Measurements from ENCODE around the gene XBP1. TPM values are rescaled to one million over a fixed set of nuclear protein-coding genes. Genes with fewer than 3 reads are reported as not detected.

Gene XBP1
- total and polyA plus RNA-seq, 2 of the 13 experiments (the other 11 are each of a cell fraction or from before 2014, with no cell fraction given), result 416 to 427 TPM

GRCh38 chr22:28783786-28784671 is 16.3 kb downstream of the XBP1 start (continued):
- TF ChIP-seq ARID4A (CRISPR knock-in tag; IDR thresholded peaks at IDR 0.05; ENCODE audit: borderline replicate concordance) (peak; percentile 10; the same call in 1 of the 2 replicates), MXI1 (IDR thresholded peaks at IDR 0.05; ENCODE audit: borderline replicate concordance, low read depth, low read length) (peak; percentile 10; the same call in 1 of the 3 replicates), ATF7 (IDR thresholded peaks at IDR 0.05) (no peak), ATF7 (CRISPR knock-in tag; IDR thresholded peaks at IDR 0.05) (no peak), ZNF253 (CRISPR knock-in tag; IDR thresholded peaks at IDR 0.05; ENCODE audit: borderline replicate concordance) (no peak), FOXA1 (IDR thresholded peaks at IDR 0.05) (no peak), FOXA1 (CRISPR knock-in tag; IDR thresholded peaks at IDR 0.05) (peak; percentile 55), IRF2 (CRISPR knock-in tag; IDR thresholded peaks at IDR 0.05) (no peak), ZNF564 (CRISPR knock-in tag; IDR thresholded peaks at IDR 0.05) (no peak), ZSCAN9 (CRISPR knock-in tag; IDR thresholded peaks at IDR 0.05; ENCODE audit: borderline replicate concordance) (peak; percentile 60), MLLT10 (CRISPR knock-in tag; IDR thresholded peaks at IDR 0.05) (no peak), TEAD3 (CRISPR knock-in tag; optimal IDR thresholded peaks at IDR 0.05; ENCODE audit: borderline replicate concordance) (peak; percentile 63), ZNF703 (CRISPR knock-in tag; IDR thresholded peaks at IDR 0.05; ENCODE audit: borderline replicate concordance) (no peak; the same call in 1 of the 2 replicates), ZNF597 (CRISPR knock-in tag; IDR thresholded peaks at IDR 0.05) (no peak), TFAP4 (IDR thresholded peaks at IDR 0.05; ENCODE audit: borderline replicate concordance, low read depth) (peak; percentile 40; the same call in 1 of the 2 replicates), ZNF549 (CRISPR knock-in tag; IDR thresholded peaks at IDR 0.05) (no peak), ZNF24 (IDR thresholded peaks at IDR 0.05) (no peak), ZFP41 (CRISPR knock-in tag; IDR thresholded peaks at IDR 0.05; ENCODE audit: borderline replicate concordance) (no peak)
- TF ChIP-seq, protein P1, sequence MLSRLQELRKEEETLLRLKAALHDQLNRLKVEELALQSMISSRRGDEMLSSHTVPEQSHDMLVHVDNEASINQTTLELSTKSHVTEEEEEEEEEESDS (CRISPR knock-in tag; IDR thresholded peaks at IDR 0.05; ENCODE audit: borderline replicate concordance), result no peak
- TF ChIP-seq, protein P2, sequence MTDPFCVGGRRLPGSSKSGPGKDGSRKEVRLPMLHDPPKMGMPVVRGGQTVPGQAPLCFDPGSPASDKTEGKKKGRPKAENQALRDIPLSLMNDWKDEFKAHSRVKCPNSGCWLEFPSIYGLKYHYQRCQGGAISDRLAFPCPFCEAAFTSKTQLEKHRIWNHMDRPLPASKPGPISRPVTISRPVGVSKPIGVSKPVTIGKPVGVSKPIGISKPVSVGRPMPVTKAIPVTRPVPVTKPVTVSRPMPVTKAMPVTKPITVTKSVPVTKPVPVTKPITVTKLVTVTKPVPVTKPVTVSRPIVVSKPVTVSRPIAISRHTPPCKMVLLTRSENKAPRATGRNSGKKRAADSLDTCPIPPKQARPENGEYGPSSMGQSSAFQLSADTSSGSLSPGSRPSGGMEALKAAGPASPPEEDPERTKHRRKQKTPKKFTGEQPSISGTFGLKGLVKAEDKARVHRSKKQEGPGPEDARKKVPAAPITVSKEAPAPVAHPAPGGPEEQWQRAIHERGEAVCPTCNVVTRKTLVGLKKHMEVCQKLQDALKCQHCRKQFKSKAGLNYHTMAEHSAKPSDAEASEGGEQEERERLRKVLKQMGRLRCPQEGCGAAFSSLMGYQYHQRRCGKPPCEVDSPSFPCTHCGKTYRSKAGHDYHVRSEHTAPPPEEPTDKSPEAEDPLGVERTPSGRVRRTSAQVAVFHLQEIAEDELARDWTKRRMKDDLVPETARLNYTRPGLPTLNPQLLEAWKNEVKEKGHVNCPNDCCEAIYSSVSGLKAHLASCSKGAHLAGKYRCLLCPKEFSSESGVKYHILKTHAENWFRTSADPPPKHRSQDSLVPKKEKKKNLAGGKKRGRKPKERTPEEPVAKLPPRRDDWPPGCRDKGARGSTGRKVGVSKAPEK (CRISPR knock-in tag; IDR thresholded peaks at IDR 0.05; ENCODE audit: borderline replicate concordance), result no peak

Measured in HepG2 (cell line).